NB4 (cell line): Measurements from ENCODE around the gene SCFD1.
A peak's percentile ranks its signal among the peaks of the same experiment; 100 is the strongest.

ENCODE experiments used
- MAX ChIP-seq: IDR thresholded peaks from 2 replicates; pipeline ENCODE4 v1.6.1; 2011; ENCODE audit warnings: low read depth, low read length
- MYC ChIP-seq: IDR thresholded peaks from 2 replicates; pipeline ENCODE4 v1.6.1; 2011; ENCODE audit warnings: low read depth, low read length
- POLR2A ChIP-seq: IDR thresholded peaks from 2 replicates; pipeline ENCODE4 v1.6.1; 2011; ENCODE audit warnings: mild to moderate bottlenecking; ENCODE audit not compliant: insufficient read length; ENCODE audit errors: extremely low read depth
- TF ChIP-seq, protein P1 (sequence below): IDR thresholded peaks from one replicate; pipeline ENCODE4 v1.5.1; 2012; ENCODE audit warnings: low read depth, low read length

DNA sequence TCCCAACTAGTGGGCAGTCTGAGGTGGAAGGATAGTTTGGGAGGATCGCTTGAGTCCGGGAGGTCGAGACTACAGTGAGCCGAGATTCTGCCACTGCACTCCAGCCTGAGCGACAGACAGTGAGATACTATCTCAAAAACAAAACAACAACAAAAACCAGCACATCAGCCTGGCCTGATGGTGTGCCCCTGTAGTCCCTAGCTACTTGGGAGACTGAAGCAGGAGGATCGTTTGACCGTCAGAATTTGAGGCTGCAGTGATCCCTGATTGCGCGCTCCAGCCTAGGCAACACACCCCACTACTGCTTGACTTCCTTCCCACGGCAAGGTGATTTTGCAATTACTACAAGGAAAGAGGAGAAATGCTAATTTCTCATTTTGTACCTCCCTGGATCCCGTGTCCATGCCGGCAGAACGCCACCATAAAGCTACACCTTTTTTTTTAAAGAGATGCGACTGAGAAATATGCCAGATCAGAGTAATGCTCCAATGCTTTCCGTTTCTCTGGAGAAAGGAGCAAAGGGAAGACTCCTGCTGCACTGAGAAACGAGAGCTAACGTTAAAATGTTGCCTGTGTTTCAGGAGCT, 672 bp upstream of the SCFD1 start:
- TF ChIP-seq, protein P1, sequence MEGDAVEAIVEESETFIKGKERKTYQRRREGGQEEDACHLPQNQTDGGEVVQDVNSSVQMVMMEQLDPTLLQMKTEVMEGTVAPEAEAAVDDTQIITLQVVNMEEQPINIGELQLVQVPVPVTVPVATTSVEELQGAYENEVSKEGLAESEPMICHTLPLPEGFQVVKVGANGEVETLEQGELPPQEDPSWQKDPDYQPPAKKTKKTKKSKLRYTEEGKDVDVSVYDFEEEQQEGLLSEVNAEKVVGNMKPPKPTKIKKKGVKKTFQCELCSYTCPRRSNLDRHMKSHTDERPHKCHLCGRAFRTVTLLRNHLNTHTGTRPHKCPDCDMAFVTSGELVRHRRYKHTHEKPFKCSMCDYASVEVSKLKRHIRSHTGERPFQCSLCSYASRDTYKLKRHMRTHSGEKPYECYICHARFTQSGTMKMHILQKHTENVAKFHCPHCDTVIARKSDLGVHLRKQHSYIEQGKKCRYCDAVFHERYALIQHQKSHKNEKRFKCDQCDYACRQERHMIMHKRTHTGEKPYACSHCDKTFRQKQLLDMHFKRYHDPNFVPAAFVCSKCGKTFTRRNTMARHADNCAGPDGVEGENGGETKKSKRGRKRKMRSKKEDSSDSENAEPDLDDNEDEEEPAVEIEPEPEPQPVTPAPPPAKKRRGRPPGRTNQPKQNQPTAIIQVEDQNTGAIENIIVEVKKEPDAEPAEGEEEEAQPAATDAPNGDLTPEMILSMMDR, result no peak
- TF ChIP-seq MYC (0 out of 2 replicates have a peak, but pooled peaks have one; percentile 7), POLR2A (no peak), MAX (no peak)
